GM12878 (cell line): ENCODE measurements around the gene PHYKPL. TPM values are rescaled to one million over a fixed set of nuclear protein-coding genes. Genes with fewer than 3 reads are reported as not detected.

Experiments used
- ATAC-seq: fragments of 200-7000 bp; cut with Tn5 transposase; 3 replicates; pipeline ENCODE4 v1.9.1; 2020; ENCODE audit warnings: mild to moderate bottlenecking, moderate library complexity
- BruUV-seq: library from RNA; stranded (reverse); fragments of 400-500 nt; replicated peaks from 2 replicates; lab custom pipeline; 2021; lab: Mats Ljungman, UMichigan
- CTCF ChIA-PET: fragments of 300-600 bp; sonication (Branson Sonifier 250); formaldehyde crosslinking; extraction: SDS; loops from one replicate; lab custom pipeline; 2021; ENCODE audit warnings: inconsistent platforms; lab: Yijun Ruan, JAX
- POLR2A ChIA-PET: fragments of 350-600 bp; formaldehyde crosslinking; extraction: SDS; loops from one replicate; lab custom pipeline; 2021; ENCODE audit warnings: inconsistent platforms; lab: Charles Lee
- RAD21 ChIA-PET: fragments of 300-600 bp; sonication (Branson Sonifier 250); formaldehyde crosslinking; loops from one replicate; lab custom pipeline; 2023; ENCODE audit warnings: antibody characterized with exemption; ENCODE audit not compliant: unreplicated experiment; lab: Charles Lee
- SMC1A ChIA-PET: fragments of 300-600 bp; sonication (Branson Sonifier 250); formaldehyde crosslinking; loops from one replicate; lab custom pipeline; 2023; ENCODE audit not compliant: unreplicated experiment, uncharacterized antibody; lab: Charles Lee
- DNase-seq: peaks from one replicate; pipeline ENCODE4 v3.0.0-alpha.2; 2011; ENCODE audit warnings: low read depth, low spot score
- FAIRE-seq: peaks from 3 replicates; lab custom pipeline; 2011; peaks lifted over from hg19 to GRCh38; lab: Jason Lieb, UNC
- H2AFZ ChIP-seq: 2 replicates; pipeline ENCODE4 v1.6.0; 2011; ENCODE audit warnings: low read depth, low read length, control low read depth; ENCODE audit not compliant: control insufficient read depth
- H3K27ac ChIP-seq: 2 replicates; pipeline ENCODE4 v1.5.1; 2011; ENCODE audit warnings: control low read depth; ENCODE audit not compliant: control insufficient read depth, insufficient read depth
- H3K27me3 ChIP-seq, 2 experiments: replicated peaks in 1 of 2; 2 replicates each; pipeline versions ENCODE4 v1.6.0 to v1.6.1; 2011; ENCODE audit warnings: low read length in 1 of 2; ENCODE audit not compliant: control insufficient read depth in 2 of 2, insufficient read depth in 2 of 2
- H3K36me3 ChIP-seq, 2 experiments: 2 replicates each; pipeline ENCODE4 v1.5.1; 2011; ENCODE audit warnings: low read length in 1 of 2; ENCODE audit not compliant: control insufficient read depth in 2 of 2, insufficient read depth in 2 of 2
- H3K4me1 ChIP-seq: 2 replicates; pipeline ENCODE4 v1.6.1; 2011; ENCODE audit warnings: mild to moderate bottlenecking, low read length, moderate library complexity, mixed read lengths; ENCODE audit not compliant: control insufficient read depth, insufficient read depth
- H3K4me2 ChIP-seq: 2 replicates; pipeline ENCODE4 v1.6.0; 2011; ENCODE audit warnings: control low read depth; ENCODE audit not compliant: control insufficient read depth, insufficient read depth
- H3K4me3 ChIP-seq: fragments of 200-600 bp; sonication (generic); 2 replicates; pipeline ENCODE4 v1.5.1; 2016
- H3K79me2 ChIP-seq: 2 replicates; pipeline ENCODE4 v1.6.0; 2011; ENCODE audit warnings: low read length; ENCODE audit not compliant: control insufficient read depth, insufficient read depth
- H3K9ac ChIP-seq: 2 replicates; pipeline ENCODE4 v1.8.0; 2011; ENCODE audit warnings: low read length, control low read depth, mixed read lengths; ENCODE audit not compliant: control insufficient read depth, insufficient read depth
- H3K9me3 ChIP-seq: replicated peaks from 3 replicates; pipeline ENCODE4 v1.5.1; 2011; ENCODE audit warnings: mild to moderate bottlenecking, low read length; ENCODE audit not compliant: control insufficient read depth, insufficient read depth
- H4K20me1 ChIP-seq: 2 replicates; pipeline ENCODE4 v1.6.0; 2011; ENCODE audit not compliant: control insufficient read depth, insufficient read depth
- BCL11A ChIP-seq: IDR thresholded peaks from 2 replicates; pipeline ENCODE4 v1.6.1; 2011; ENCODE audit warnings: low read depth, low read length
- BHLHE40 ChIP-seq, 2 experiments: fragments of 450-650 bp in 1 of 2; IDR thresholded peaks; 2 replicates each; pipeline ENCODE4 v1.6.1; 2011 to 2017; ENCODE audit warnings: low read depth in 2 of 2, borderline replicate concordance in 1 of 2, improper control_type of control experiment in 1 of 2, low read length in 1 of 2, mild to moderate bottlenecking in 1 of 2
- CHD1 ChIP-seq: IDR thresholded peaks from 2 replicates; pipeline ENCODE4 v1.6.1; 2012; ENCODE audit warnings: low read depth, low read length, improper control_type of control experiment
- EED ChIP-seq: sonication (generic); IDR thresholded peaks from 2 replicates; pipeline ENCODE4 v1.6.1; 2016; ENCODE audit warnings: antibody characterized with exemption, low read depth
- GABPA ChIP-seq: IDR thresholded peaks from 2 replicates; pipeline ENCODE4 v1.6.1; 2014; ENCODE audit warnings: antibody characterized with exemption, low read depth, mild to moderate bottlenecking, inconsistent platforms
- JUND ChIP-seq: IDR thresholded peaks from 2 replicates; pipeline ENCODE4 v1.6.1; 2012; ENCODE audit warnings: low read depth, mild to moderate bottlenecking, low read length, improper control_type of control experiment, moderate library complexity
- MEF2A ChIP-seq: IDR thresholded peaks from 2 replicates; pipeline ENCODE4 v1.6.1; 2011; ENCODE audit warnings: low read depth, mild to moderate bottlenecking, low read length, moderate library complexity; ENCODE audit not compliant: insufficient read depth
- PRDM15 ChIP-seq: fragments of 450-650 bp; formaldehyde crosslinking; IDR thresholded peaks from 2 replicates; pipeline ENCODE4 v1.4.0; 2020; ENCODE audit warnings: mild to moderate bottlenecking, moderate library complexity
- RB1 ChIP-seq: fragments of 450-650 bp; formaldehyde crosslinking; IDR thresholded peaks from 2 replicates; pipeline ENCODE4 v1.6.1; 2017; ENCODE audit warnings: mild to moderate bottlenecking, borderline replicate concordance
- RCOR1 ChIP-seq: conservative IDR thresholded peaks from 2 replicates; pipeline ENCODE4 v1.6.1; 2012; ENCODE audit warnings: low read depth, low read length, improper control_type of control experiment
- REST ChIP-seq: IDR thresholded peaks from 2 replicates; pipeline ENCODE4 v1.6.1; 2012; ENCODE audit warnings: mild to moderate bottlenecking, low read depth, low read length
- STAT1 ChIP-seq: fragments of 450-650 bp; conservative IDR thresholded peaks from 2 replicates; pipeline ENCODE4 v1.6.1; 2014; ENCODE audit warnings: antibody characterized with exemption, mild to moderate bottlenecking
- TCF12 ChIP-seq: IDR thresholded peaks from 2 replicates; pipeline ENCODE4 v1.6.1; 2011; ENCODE audit warnings: low read depth, mild to moderate bottlenecking, low read length
- ZBTB11 ChIP-seq: fragments of 450-650 bp; formaldehyde crosslinking; IDR thresholded peaks from 2 replicates; pipeline ENCODE4 v1.5.0; 2022; ENCODE audit warnings: mild to moderate bottlenecking, missing genetic modification characterization
- ZNF24 ChIP-seq: fragments of 450-650 bp; IDR thresholded peaks from 2 replicates; pipeline ENCODE4 v1.6.1; 2017; ENCODE audit warnings: antibody characterized with exemption, mild to moderate bottlenecking
- WGBS: methylation state at CpG from one replicate; pipeline ENCODE4 v1.1.6; 2016; ENCODE audit warnings: low lambda C conversion rate; ENCODE audit not compliant: insufficient replicate concordance, insufficient coverage; ENCODE audit errors: missing lambda C conversion rate; 5-methylcytosine and 5-hydroxymethylcytosine counted together
- in situ Hi-C: fragments of 300-500 bp; cut with MboI; formaldehyde crosslinking; loops from 9 replicates; pipeline ENCODE4 v1.14.3; 2018; ENCODE audit warnings: mixed read lengths
- intact Hi-C: fragments of 100-400 bp; cut with micrococcal nuclease; formaldehyde crosslinking; loops from one replicate; pipeline ENCODE4 v1.14.2; 2022; ENCODE audit not compliant: unreplicated experiment
- polyA plus RNA-seq, 11 experiments: library from polyadenylated mRNA; depleted of rRNA in 4 of 11; unstranded in 6 of 11; stranded (reverse) in 5 of 11; fragments of >200 nt; fragmentation: Nextera tagmentation in 4 of 11; fragmentation: Illumina TruSeq in 1 of 11; extraction: Ambion mirVana in 4 of 11; extraction: Trizol in 1 of 11; gene quantifications; 1 replicate in 1 of 11; 2 replicates in 10 of 11; pipeline versions ENCODE4 v1.2.1 to v1.2.3, GENCODE V29; 2011 to 2016; ENCODE audit warnings: inconsistent platforms in 2 of 11, missing spikeins in 2 of 11, low read depth in 1 of 11
- total RNA-seq, 4 experiments: library from RNA; depleted of rRNA in 3 of 4; stranded (reverse); fragments of >200 nt in 3 of 4; fragmentation: Illumina TruSeq in 1 of 4; extraction: Trizol in 1 of 4; gene quantifications; 2 replicates each; pipeline versions ENCODE4 v1.2.1 to v1.2.3, GENCODE V29; 2013 to 2021

The PHYKPL gene
- total and polyA plus RNA-seq, 10 of the 15 experiments (the other 5 are each of a cell fraction or from before 2014, with no cell fraction given): 4.5 to 53.9 (median 25.6) TPM

GRCh38 chr5:178265746-178266145, 33.1 kb upstream of the PHYKPL start:
- no TSS peak for BruUV-seq
- Histone ChIP-seq H3K4me3 (no peak overlapping the region), H3K9me3 (no peaks in the 10 kb centered on the region), H3K4me1 (no peaks in the 10 kb centered on the region), H3K27ac (no peak overlapping the region), H3K4me2 (no peak overlapping the region), H3K79me2 (no peaks in the 10 kb centered on the region), H3K27me3 (no peaks in the 10 kb centered on the region; a peak in 2 of 4 replicates), H2AFZ (no peak overlapping the region), H3K36me3 (no peaks in the 10 kb centered on the region), H3K9ac (no peak overlapping the region), H4K20me1 (no peaks in the 10 kb centered on the region)
- WGBS: 33% methylated on average over 7 of the region's 7 CpGs
- ChIA-PET POLR2A (no interaction called here), RAD21 (no interaction called here), CTCF (no interaction called here), SMC1A (no interaction called here)
- in situ Hi-C loops: no loop called here
- intact Hi-C loops: no loop called here
- no peak for FAIRE-seq
- no peak for ATAC-seq
- DNase-seq: no peak
- TF ChIP-seq BHLHE40 (IDR thresholded peaks at IDR 0.05; ENCODE audit: borderline replicate concordance in 1 of 2, low read depth in 2 of 2, low read length in 1 of 2) (no peak), ZBTB11 (CRISPR knock-in tag) (no peak), TCF12 (no peak), ZNF24 (no peak), GABPA (no peak), RCOR1 (no peak), REST (no peak), CHD1 (no peak), BCL11A (no peak), MEF2A (no peak), JUND (no peak), RB1 (no peak), PRDM15 (CRISPR knock-in tag) (no peak), STAT1 (no peak), EED (no peak)
